Fibroblast of villous mesenchyme (primary cell): ENCODE data around the gene MOGAT1. TPM values are rescaled to one million over a fixed set of nuclear protein-coding genes. Genes with fewer than 3 reads are reported as not detected.

Experiments used
- DNase-seq: peaks from one replicate; pipeline ENCODE4 v3.0.0-alpha.2; 2010; ENCODE audit warnings: low read depth
- H3K4me3 ChIP-seq: 2 replicates; pipeline ENCODE4 v1.5.1; 2011; ENCODE audit warnings: low read depth, mild to moderate bottlenecking, low read length
- total RNA-seq: library from RNA; depleted of rRNA; stranded (reverse); fragments of >200 nt; gene quantifications from 2 replicates; pipeline ENCODE4 v1.2.3, GENCODE V29; 2012
- TF ChIP-seq, protein P1 (sequence below): IDR thresholded peaks from 2 replicates; pipeline ENCODE4 v1.5.1; 2012; ENCODE audit warnings: low read depth, mild to moderate bottlenecking, low read length; ENCODE audit not compliant: insufficient read depth

Gene MOGAT1
- total RNA-seq, 1 donor = not detected

DNA sequence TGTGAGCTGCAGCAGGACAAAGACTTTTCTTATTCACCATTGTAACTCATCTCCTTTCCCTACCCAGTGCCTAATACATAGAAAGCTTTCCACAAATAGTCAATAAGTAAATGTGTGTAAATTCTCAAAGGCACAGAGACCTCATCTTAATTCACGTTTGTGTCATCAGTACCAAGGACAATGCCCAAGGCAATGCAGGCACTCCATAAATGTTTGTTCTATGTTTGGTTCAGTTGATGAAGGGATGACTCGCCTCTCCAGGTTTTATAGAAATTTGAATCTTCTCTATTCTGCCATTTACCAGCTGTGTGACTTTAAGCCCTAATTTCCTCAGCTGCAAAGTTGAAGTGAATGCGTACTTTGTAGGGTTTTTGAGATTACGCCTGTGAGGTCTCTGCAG, 2.1 kb upstream of the MOGAT1 start:
- H3K4me3 ChIP-seq = no peak overlapping the region
- DNase-seq = no peak
- TF ChIP-seq, protein P1, sequence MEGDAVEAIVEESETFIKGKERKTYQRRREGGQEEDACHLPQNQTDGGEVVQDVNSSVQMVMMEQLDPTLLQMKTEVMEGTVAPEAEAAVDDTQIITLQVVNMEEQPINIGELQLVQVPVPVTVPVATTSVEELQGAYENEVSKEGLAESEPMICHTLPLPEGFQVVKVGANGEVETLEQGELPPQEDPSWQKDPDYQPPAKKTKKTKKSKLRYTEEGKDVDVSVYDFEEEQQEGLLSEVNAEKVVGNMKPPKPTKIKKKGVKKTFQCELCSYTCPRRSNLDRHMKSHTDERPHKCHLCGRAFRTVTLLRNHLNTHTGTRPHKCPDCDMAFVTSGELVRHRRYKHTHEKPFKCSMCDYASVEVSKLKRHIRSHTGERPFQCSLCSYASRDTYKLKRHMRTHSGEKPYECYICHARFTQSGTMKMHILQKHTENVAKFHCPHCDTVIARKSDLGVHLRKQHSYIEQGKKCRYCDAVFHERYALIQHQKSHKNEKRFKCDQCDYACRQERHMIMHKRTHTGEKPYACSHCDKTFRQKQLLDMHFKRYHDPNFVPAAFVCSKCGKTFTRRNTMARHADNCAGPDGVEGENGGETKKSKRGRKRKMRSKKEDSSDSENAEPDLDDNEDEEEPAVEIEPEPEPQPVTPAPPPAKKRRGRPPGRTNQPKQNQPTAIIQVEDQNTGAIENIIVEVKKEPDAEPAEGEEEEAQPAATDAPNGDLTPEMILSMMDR = no peak

DNA sequence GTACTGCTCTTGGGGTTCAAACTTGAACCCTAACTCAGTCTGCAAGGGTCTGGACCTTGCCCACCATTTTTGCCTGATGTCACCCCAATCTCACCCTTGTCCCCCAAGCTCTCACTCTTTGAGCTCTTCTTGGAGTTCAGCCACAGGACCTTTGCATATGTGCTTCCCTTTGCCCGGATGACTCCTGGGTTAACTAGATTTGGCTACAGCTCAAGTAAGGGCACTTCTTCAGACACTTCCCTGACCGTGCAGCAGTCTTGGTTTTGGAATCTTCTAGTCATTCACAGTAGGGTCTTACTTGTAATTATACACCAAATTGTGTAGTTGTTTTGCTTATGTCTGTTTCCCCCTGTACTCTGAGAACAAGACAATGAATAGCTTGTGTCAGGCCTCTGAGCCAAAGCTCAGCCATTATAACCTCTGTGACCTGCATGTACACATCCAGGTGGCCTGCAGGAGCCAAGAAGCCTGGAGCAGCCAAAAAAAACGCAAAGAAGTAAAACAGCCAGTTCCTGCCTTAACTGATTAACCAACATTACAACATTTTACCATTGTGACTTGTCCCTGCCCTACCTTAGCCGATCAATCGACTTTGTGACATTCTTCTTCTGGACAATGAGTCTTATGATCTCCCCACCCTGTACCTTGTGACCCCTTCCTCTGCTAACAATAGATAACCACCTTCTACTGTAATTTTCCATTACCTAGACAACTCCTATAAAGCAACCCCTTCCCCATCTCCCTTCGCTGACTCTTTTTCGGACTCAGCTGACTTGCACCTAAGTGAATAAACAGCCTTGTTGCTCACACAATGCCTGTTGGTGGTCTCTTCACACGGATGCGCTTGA, 1.0 kb upstream of the MOGAT1 start:
- TF ChIP-seq, protein P1 = no peak
- H3K4me3 ChIP-seq = no peak overlapping the region
- DNase-seq = no peak

DNA sequence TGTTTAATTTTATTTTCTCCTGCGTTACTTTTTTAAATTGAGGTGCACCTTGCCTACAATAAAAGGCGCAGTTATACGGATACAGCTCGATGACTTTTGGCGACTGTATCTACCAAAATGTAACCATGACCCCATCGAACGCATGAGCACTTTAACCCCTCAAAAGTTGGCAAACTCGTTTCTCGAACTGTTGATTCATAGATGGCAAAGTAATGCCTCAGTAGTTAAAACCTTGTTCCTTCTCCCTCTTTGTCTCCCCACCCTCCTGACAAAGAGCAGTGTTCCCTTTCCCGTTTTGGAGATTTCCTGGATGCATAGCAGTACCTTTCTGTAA, 577 bp downstream of the MOGAT1 start:
- TF ChIP-seq, protein P1 = no peak
- no peak for DNase-seq
- H3K4me3 ChIP-seq = peak overlapping the region; percentile 45

DNA sequence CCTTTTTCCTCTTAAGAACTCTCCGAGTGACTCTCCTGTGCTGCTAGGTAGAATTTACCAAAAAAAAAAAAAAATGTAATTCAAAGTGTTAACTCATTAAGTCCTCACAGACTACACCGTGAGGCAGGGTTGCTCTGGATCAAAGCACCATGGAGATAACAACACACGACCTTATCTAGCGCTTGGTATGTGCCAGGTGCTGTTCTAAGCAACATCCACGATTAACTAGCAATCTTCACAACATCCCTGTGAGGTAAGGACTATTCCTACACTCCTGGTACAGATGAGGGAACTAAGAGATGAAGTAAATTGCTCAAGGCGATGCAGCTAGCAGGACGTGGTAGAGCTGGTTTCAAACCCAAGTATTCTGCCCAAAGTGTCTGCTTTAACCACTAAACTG, 1.8 kb downstream of the MOGAT1 start:
- TF ChIP-seq, protein P1 = no peak
- no peak for DNase-seq
- H3K4me3 ChIP-seq = no peak overlapping the region

DNA sequence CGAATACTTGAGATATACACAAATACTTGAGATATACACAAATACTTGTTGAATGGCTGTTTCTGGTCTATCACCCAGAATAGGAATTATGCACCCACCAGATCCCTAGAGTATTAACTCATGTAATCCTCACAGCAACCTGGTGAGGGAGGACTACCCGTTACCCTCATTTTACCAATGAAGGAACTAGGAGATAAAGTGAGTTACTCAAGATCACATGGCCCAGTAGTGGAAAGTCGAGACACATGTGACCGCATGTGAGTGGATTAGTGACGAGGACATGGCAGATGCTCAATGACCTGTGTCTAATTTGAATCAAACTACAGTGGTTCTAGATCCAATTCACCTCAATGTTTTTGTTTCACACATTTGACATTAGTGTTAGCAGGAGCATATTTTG, 2.4 kb downstream of the MOGAT1 start:
- H3K4me3 ChIP-seq = no peak overlapping the region
- DNase-seq = no peak
- TF ChIP-seq, protein P1 = no peak

DNA sequence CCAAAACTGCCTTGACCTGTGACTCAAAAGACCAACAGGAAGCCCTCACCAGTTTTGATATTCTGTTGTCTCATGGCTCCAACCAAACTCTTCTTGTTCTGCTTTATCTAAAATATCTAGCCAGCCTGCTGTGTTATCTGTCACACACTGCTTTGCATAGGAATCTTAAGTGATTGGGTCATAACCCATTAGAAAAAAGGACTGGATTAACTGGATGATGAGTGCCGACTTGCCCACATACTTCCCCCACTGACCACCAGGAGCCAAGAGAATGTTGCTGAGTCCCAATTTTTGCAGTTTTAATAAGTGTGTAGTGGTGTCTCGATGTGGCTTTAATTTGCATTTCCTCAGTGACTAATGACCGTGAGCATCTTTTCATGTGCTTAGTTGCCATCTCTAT, 6.5 kb downstream of the MOGAT1 start:
- TF ChIP-seq, protein P1 = peak; percentile 20
- no peak for DNase-seq
- no peak overlapping the region for H3K4me3 ChIP-seq

DNA sequence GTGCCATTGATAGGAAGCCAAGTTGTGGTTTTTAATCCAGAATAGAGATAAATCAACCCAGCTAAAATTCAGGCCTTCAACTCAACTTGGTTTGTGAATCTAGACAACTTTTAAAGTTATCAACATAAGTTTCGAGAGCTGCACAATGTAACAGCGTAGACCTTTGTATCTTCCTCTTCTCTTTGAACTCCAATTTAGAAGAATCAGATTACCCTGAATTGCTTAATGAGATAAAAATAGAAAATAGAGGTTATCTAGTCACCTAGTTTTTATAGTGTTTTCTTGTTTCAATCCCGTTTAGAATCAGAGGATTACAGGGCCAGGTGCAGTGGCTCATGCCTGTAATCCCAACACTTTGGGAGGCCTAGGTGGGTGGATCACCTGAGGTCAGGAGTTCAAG, 12.3 kb downstream of the MOGAT1 start:
- H3K4me3 ChIP-seq = no peak overlapping the region
- no peak for DNase-seq
- TF ChIP-seq, protein P1 = no peak
